WERI-Rb-1 (cell line): ENCODE data around the gene MAB21L2.

Experiments
- DNase-seq: peaks from one replicate; pipeline ENCODE4 v3.0.0-alpha.2; 2020
- H3K27ac ChIP-seq: fragments of 250-450 bp; sonication (Bioruptor Pico); 2 replicates; pipeline ENCODE4 v1.5.1; 2020; ENCODE audit warnings: mild to moderate bottlenecking, moderate library complexity
- H3K27me3 ChIP-seq: fragments of 250-450 bp; sonication (Bioruptor Pico); 2 replicates; pipeline ENCODE4 v1.5.1; 2021; ENCODE audit warnings: mild to moderate bottlenecking, low read depth, moderate library complexity; ENCODE audit not compliant: insufficient read depth, severe bottlenecking
- H3K36me3 ChIP-seq: fragments of 250-450 bp; sonication (Bioruptor Pico); 2 replicates; pipeline ENCODE4 v1.5.1; 2020; ENCODE audit warnings: mild to moderate bottlenecking, moderate library complexity
- H3K4me3 ChIP-seq: 2 replicates; pipeline ENCODE4 v1.5.1; 2011; ENCODE audit warnings: low read depth, mild to moderate bottlenecking, control low read depth, low read length
- H3K9me3 ChIP-seq: fragments of 250-450 bp; sonication (Bioruptor Pico); 2 replicates; pipeline ENCODE4 v1.5.1; 2021; ENCODE audit warnings: mild to moderate bottlenecking, moderate library complexity; ENCODE audit not compliant: severe bottlenecking
- CTCF ChIP-seq: IDR thresholded peaks from 2 replicates; pipeline ENCODE4 v1.5.1; 2011; ENCODE audit warnings: low read depth, mild to moderate bottlenecking, control low read depth, inconsistent platforms, low read length

MAB21L2 gene

GRCh38 chr4:150625033-150625432 lies 43.1 kb downstream of the MAB21L2 start:
- no peaks in the 10 kb centered on the region for H3K27me3 ChIP-seq
- no peak overlapping the region for H3K27ac ChIP-seq
- H3K36me3 ChIP-seq, result no peaks in the 10 kb centered on the region
- DNase-seq, result no peak
- no peak overlapping the region for H3K4me3 ChIP-seq
- no peaks in the 10 kb centered on the region for H3K9me3 ChIP-seq
- TF ChIP-seq CTCF, result no peak

GRCh38 chr4:150628073-150628472 lies 46.1 kb downstream of the MAB21L2 start:
- no peaks in the 10 kb centered on the region for H3K27me3 ChIP-seq
- H3K9me3 ChIP-seq, result peaks cover 6% of the 10 kb centered on the region
- no peak overlapping the region for H3K27ac ChIP-seq
- H3K4me3 ChIP-seq, result no peak overlapping the region
- no peaks in the 10 kb centered on the region for H3K36me3 ChIP-seq
- no peak for TF ChIP-seq CTCF
- DNase-seq, result no peak

- DNase-seq, result no peak
- peaks cover 6% of the 10 kb centered on the region for H3K9me3 ChIP-seq
- H3K36me3 ChIP-seq, result no peaks in the 10 kb centered on the region
- H3K27ac ChIP-seq, result no peak overlapping the region
- H3K27me3 ChIP-seq, result no peaks in the 10 kb centered on the region
- no peak for TF ChIP-seq CTCF
- H3K4me3 ChIP-seq, result no peak overlapping the region
These were observed 50.7 kb downstream of the MAB21L2 start for GRCh38 chr4:150632639-150633038.
